ENCODE data around the gene REXO5. TPM values are rescaled to one million over a fixed set of nuclear protein-coding genes. Genes with fewer than 3 reads are reported as not detected.

The REXO5 gene
- total and polyA plus RNA-seq, 2 donors (not counting 1 experiment from before 2014, with no cell fraction given): 0.42 to 1.3 TPM

DNA sequence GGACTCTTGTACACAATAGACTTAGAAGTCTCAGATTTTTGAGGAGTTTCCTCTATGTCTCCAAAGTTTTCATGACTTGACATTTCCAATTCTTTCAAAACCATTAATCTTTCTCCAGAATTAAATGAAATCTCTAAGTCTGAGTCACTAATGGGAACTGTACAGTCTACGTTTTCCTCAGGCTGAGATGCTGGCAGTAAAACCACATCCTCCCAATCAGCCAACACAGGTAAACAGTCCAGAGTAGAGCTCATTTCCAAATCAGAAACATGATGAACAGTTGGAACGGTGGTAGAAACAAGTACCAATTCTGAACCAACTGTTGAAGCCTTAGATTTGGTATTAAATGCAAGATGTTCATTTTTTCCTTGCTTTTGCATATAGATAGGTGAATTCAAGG, 8.0 kb upstream of the REXO5 start:
- H3K4me3 Mint-ChIP-seq: no peak overlapping the region
- no peaks in the 10 kb centered on the region for H4K20me1 ChIP-seq (ENCODE audit: control insufficient read depth, insufficient read depth, low read length, poor library complexity, severe bottlenecking)
- H3K4me1 ChIP-seq (ENCODE audit: control insufficient read depth in 2 of 2, insufficient read depth in 2 of 2, low read length in 2 of 2): no peaks in the 10 kb centered on the region
- no peaks in the 10 kb centered on the region for H3K9me3 Mint-ChIP-seq (ENCODE audit: insufficient read depth)
- no peak for DNase-seq
- no peak overlapping the region for H3K4me3 ChIP-seq (ENCODE audit: control extremely low read depth in 1 of 5, extremely low read depth in 1 of 5, insufficient read depth in 1 of 5, low read depth in 2 of 5, low read length in 4 of 5)
- H3K27me3 ChIP-seq (replicated peaks in 1 of 4; ENCODE audit: control extremely low read depth in 1 of 4, control insufficient read depth in 3 of 4, insufficient read depth in 4 of 4, low read length in 3 of 4): no peaks in the 10 kb centered on the region
- H3K36me3 ChIP-seq (replicated peaks in 1 of 2; ENCODE audit: control extremely low read depth in 1 of 2, control insufficient read depth in 1 of 2, extremely low read depth in 1 of 2, insufficient read depth in 2 of 2, low read length in 1 of 2): no peaks in the 10 kb centered on the region
- intact Hi-C loops (cut with micrococcal nuclease): no loop called here
- no peaks in the 10 kb centered on the region for H3K4me1 Mint-ChIP-seq
- whole genome bisulfite sequencing (ENCODE audit: insufficient coverage): 50% methylated on average over 2 of the region's 2 CpGs
- no peak for ATAC-seq (ENCODE audit: low read depth)
- no peaks in the 10 kb centered on the region for H3K79me2 ChIP-seq (ENCODE audit: control insufficient read depth, insufficient read depth, low read length)
- H3K27ac ChIP-seq (ENCODE audit: low read length in 2 of 2): no peak overlapping the region
- no peaks in the 10 kb centered on the region for H3K27me3 Mint-ChIP-seq
- no peak overlapping the region for H2AFZ ChIP-seq (ENCODE audit: insufficient read depth, low read depth, low read length, poor library complexity, severe bottlenecking)
- ChIA-PET CTCF (interaction anchor here (0.6 kb wide), 1 partner anchor 143 kb away, joined by 3 read pairs; no protein-coding TSS in a partner anchor), POLR2A (no interaction called here)
- TF ChIP-seq EZH2 (IDR thresholded peaks at IDR 0.05; ENCODE audit: borderline replicate concordance, insufficient read depth, low read depth, low read length, poor library complexity, severe bottlenecking): no peak
- no peak for TF ChIP-seq CTCF (IDR thresholded peaks at IDR 0.05)
- H3K9me3 ChIP-seq (ENCODE audit: control extremely low read depth in 1 of 3, control insufficient read depth in 2 of 3, insufficient read depth in 1 of 3, low read length in 2 of 3): no peaks in the 10 kb centered on the region
- H3K27ac Mint-ChIP-seq: no peak overlapping the region
- no peak overlapping the region for H3K4me2 ChIP-seq (replicated peaks; ENCODE audit: low read depth, low read length, poor library complexity, severe bottlenecking)
- no peak overlapping the region for H3K9ac ChIP-seq (ENCODE audit: low read length)

DNA sequence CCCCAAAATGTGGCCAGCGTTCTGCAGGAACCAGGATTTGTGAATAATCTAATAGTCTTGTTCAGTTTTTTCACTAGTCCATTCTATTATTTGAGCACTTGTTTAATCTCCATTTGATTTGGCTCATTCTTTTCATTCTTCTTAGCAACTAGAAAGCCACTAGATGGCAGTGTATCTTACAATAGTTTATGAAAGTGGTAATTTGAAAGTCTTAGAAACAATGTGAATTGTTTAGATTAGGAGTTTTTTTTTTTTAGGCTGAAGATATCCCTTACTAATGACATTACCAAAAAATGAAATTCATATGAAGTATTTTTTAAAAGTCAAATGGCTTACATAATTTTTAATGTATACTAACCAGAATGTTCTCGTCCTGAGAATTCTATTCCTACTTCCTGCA, 6.7 kb upstream of the REXO5 start:
- no peaks in the 10 kb centered on the region for H3K4me1 Mint-ChIP-seq
- no peak overlapping the region for H3K9ac ChIP-seq (ENCODE audit: low read length)
- H3K27ac Mint-ChIP-seq: no peak overlapping the region
- H3K27ac ChIP-seq (ENCODE audit: low read length in 2 of 2): no peak overlapping the region
- H4K20me1 ChIP-seq (ENCODE audit: control insufficient read depth, insufficient read depth, low read length, poor library complexity, severe bottlenecking): no peaks in the 10 kb centered on the region
- no peaks in the 10 kb centered on the region for H3K4me1 ChIP-seq (ENCODE audit: control insufficient read depth in 2 of 2, insufficient read depth in 2 of 2, low read length in 2 of 2)
- DNase-seq (no peak), ATAC-seq (ENCODE audit: low read depth) (no peak)
- no peak overlapping the region for H3K4me2 ChIP-seq (replicated peaks; ENCODE audit: low read depth, low read length, poor library complexity, severe bottlenecking)
- intact Hi-C loops (cut with micrococcal nuclease): no loop called here
- no peaks in the 10 kb centered on the region for H3K79me2 ChIP-seq (ENCODE audit: control insufficient read depth, insufficient read depth, low read length)
- no peaks in the 10 kb centered on the region for H3K9me3 Mint-ChIP-seq (ENCODE audit: insufficient read depth)
- H3K4me3 ChIP-seq (ENCODE audit: control extremely low read depth in 1 of 5, extremely low read depth in 1 of 5, insufficient read depth in 1 of 5, low read depth in 2 of 5, low read length in 4 of 5): no peak overlapping the region
- WGBS (ENCODE audit: insufficient coverage): no CpG with 5 or more reads among the region's 2 CpGs
- no peaks in the 10 kb centered on the region for H3K27me3 ChIP-seq (replicated peaks in 1 of 4; ENCODE audit: control extremely low read depth in 1 of 4, control insufficient read depth in 3 of 4, insufficient read depth in 4 of 4, low read length in 3 of 4)
- no peaks in the 10 kb centered on the region for H3K36me3 ChIP-seq (replicated peaks in 1 of 2; ENCODE audit: control extremely low read depth in 1 of 2, control insufficient read depth in 1 of 2, extremely low read depth in 1 of 2, insufficient read depth in 2 of 2, low read length in 1 of 2)
- H3K27me3 Mint-ChIP-seq: no peaks in the 10 kb centered on the region
- no peak overlapping the region for H3K4me3 Mint-ChIP-seq
- H2AFZ ChIP-seq (ENCODE audit: insufficient read depth, low read depth, low read length, poor library complexity, severe bottlenecking): no peak overlapping the region
- ChIA-PET POLR2A (interaction anchor here (0.6 kb wide), 1 partner anchor 1447 kb away, joined by 3 read pairs; no protein-coding TSS in a partner anchor), CTCF (interaction anchor here (0.7 kb wide), 1 partner anchor 1356 kb away, joined by 3 read pairs; no protein-coding TSS in a partner anchor)
- TF ChIP-seq EZH2 (IDR thresholded peaks at IDR 0.05; ENCODE audit: borderline replicate concordance, insufficient read depth, low read depth, low read length, poor library complexity, severe bottlenecking): no peak
- TF ChIP-seq CTCF (IDR thresholded peaks at IDR 0.05): no peak
- H3K9me3 ChIP-seq (ENCODE audit: control extremely low read depth in 1 of 3, control insufficient read depth in 2 of 3, insufficient read depth in 1 of 3, low read length in 2 of 3): no peaks in the 10 kb centered on the region

Measured in B cell (primary cell).